NCI-H146 treated with DMSO at 0.1 percent for 48 hours (cell line): ENCODE results near the gene PPFIA4.

Experiments used
- DNase-seq: peaks from one replicate; lab custom pipeline; 2025; ENCODE audit not compliant: unreplicated experiment; lab: John Stamatoyannopoulos, UW

PPFIA4 gene

GRCh38 chr1:203099805-203100515, 73.7 kb downstream of the PPFIA4 start:
- DNase-seq = no peak

- no peak for DNase-seq
Measured at GRCh38 chr1:203100516-203100869, 74.2 kb downstream of the PPFIA4 start.

DNA sequence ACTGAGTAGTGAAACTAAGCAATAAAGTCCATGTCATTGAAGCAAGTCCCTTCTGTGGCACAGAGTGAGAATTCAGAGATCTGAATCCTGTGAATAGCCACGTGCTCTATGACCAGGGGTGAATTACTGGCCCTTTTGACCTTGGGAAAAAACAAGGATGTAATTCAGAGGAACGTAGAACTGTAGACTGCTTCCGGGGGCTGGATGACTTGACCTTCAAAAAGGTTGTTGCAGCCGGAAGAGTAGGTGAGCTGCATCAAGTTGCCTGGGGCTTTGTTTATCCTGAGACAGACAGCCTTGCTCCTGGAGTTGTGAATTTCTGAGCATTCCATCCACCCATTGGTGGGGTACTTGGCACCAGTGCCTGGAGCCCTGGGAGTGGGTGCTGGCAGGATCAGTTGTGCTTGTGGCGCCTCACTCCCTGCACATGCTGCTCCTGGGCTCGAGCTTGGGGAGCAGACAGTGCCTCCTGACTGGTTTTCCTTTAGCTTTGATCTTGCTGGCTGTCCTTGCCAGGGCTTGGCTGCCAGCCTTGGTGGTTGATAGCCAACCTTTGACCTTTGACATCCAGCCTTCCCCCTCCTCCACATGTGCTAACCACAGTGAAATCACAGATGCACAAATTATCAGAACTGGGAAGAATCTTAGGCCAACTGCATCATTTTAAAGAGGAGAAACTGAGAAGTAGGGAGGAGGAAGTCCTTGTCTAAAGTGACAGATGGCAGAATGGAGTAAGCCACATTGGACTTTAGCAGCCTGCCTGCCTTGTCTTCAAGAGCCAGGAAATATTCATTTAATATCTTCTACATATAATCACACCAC, 75.7 kb downstream of the PPFIA4 start:
- no peak for DNase-seq

DNA sequence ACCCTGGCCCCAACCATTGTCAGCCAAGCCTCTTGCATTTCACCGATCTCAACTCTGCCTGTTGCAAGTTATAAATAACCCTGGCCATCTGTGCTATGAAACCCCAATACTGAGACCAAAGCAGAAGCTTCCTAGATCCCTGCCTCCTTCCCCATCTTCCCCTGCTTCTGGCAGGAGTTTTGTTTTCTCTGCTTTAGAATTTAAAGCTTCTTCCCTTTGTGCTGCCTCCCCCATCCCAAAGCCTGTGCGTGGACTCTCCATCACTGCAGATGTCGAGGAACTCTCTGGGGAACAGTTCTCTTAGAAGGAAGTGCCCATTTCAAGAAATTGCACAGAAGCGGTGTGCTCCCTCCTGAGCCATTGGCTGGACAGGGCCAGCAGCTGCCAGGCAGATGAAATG, 76.9 kb downstream of the PPFIA4 start:
- DNase-seq = no peak

DNA sequence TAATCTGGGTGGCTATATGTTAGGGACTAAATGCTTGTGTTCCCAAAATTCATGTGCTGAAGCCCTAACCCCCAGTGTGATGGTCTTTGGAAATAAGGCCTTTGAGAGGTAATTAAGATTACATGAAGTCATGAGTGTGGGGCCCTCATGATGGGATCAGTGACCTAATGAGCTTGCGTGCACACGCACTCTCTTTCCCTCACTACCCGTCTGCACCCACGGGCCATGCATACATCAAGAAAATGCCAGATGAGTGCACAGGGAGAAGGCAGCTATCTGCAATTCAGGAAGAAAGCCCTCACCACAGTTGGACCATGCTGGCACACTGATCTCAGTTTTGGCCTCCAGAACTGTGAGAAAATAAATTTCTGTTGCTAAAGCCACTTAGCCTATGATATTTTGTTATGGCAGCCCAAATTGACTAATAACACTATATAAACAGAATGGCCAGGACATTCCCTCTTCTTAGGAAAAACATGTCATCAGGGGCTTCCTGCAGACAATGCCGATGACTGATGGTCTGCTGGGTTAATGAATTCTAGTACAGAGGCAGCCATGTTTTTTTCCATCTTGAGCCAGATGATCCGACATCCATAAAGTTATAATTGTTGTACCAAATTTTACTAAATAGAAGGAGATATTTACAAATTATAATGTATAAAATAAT, 77.7 kb downstream of the PPFIA4 start:
- no peak for DNase-seq

DNA sequence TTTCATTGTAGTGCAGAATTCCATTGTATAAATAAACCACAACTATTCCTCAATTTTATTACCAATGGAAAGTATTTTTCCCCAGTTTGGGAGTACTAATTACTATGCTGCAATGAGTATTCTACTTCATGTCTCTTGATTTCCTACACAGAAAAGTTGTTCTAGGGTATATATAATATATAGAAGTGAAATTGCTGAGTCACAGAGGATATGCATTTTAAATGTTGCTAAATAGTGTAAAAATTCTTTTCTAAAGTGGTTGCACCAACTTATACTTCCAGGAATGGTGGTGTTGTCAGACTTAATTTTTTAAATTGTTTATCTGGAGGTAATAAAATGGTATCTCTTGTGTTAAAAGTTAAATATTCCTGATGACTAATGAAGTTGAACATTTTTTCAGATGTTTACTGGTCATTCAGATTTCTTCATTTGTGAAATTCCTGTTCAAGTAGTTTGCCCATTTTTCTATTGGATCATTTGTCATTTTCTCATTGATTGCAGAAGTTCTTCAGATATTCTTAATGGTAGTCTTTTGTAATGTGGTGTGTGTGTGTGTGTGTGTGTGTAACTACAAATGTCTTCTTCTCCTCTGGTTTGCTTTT, 78.6 kb downstream of the PPFIA4 start:
- no peak for DNase-seq

DNA sequence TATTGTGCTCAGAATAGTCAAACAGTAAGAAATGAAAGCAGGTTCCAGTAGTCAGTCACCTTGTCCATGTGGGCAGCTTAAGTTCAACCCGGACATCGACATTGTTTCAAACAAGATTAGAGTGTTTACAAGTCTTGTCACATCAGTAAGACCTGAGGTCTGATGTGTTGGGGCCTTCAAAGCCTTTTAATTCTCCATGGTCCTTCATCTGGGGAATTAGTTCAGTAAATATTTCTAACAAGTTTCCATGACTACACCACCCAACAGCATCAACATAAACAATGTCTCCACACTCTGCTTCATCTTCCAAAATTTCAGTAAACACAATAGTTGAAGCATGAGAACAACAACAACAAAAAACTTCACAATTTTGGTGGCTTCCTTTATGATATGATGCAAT, 86.2 kb downstream of the PPFIA4 start:
- no peak for DNase-seq

DNA sequence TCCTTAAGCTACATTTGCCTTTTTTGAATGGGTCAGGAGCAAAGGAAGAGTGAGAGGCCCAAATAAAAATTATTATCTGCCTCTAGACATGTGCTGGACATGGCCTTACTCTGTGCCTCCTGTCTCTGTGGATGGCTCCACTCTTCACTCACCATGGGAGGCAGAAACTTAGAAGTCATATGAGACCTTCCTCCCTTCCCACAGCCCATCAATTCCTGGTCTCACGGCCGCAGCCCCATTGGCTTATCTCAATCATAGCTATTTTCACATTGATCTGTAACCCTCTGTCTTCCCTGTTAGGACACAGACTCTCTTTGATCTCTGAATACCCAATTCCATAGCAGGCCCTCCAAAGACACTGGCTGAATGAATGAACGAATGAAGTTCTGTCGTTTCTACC, 87.0 kb downstream of the PPFIA4 start:
- no peak for DNase-seq

DNA sequence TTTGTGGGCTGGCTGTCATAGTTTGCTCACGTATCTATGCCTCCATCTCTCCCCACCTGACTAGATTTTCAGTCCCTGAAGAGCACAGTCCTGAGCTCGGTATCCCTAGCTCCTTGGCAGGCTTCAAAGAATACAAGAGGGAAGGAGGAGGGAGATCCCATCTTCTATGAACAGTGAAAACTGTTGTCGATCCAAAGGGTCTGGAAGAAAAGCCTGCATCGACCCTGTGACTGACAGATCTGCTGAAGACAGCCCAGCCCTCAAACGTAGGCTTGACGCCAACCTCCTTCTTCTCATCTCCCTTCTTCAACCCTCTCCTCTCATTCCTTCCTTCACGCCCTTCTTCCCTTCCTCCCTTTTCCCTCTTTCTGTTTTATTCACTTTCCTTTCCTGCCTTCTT, 87.9 kb downstream of the PPFIA4 start:
- DNase-seq = no peak

DNA sequence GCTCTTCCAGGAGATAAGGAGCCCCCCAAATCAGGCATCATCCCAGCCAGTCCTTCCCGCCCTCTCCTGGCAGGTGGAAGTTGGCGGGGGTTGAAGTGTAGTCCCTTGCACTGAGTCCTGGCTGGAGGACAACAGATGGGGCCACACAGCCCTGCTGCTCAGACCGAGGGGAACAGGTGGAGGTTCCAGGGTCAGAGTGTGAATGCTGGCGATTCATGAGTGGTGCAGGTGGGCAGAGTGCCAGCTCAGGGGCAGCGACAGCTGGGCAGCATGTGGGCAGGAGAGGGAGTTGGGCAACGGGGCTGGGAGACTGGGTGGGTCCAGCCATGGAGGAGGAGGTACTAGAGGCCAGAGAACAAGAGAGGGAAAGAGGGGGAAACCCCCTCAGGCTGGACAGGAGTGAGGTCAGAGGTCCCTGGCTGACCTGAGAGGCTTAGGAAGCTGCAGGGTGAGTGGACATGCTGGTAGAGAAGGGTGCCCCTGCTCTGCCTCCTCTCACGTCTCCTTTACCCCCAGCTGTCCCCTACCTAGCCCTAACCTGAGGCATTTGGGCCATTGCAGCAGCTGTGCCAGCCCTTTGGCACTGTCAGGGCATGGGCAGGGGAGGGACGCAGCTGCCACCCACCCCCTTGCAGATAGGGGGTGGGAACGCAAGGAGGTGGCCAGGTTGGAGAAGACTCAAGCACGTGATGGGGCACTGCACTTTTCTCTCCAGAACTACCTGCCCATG, 90.0 kb downstream of the PPFIA4 start:
- no peak for DNase-seq

- DNase-seq = peak; percentile 65
Measured at GRCh38 chr1:203117611-203118575, 91.6 kb downstream of the PPFIA4 start.

DNA sequence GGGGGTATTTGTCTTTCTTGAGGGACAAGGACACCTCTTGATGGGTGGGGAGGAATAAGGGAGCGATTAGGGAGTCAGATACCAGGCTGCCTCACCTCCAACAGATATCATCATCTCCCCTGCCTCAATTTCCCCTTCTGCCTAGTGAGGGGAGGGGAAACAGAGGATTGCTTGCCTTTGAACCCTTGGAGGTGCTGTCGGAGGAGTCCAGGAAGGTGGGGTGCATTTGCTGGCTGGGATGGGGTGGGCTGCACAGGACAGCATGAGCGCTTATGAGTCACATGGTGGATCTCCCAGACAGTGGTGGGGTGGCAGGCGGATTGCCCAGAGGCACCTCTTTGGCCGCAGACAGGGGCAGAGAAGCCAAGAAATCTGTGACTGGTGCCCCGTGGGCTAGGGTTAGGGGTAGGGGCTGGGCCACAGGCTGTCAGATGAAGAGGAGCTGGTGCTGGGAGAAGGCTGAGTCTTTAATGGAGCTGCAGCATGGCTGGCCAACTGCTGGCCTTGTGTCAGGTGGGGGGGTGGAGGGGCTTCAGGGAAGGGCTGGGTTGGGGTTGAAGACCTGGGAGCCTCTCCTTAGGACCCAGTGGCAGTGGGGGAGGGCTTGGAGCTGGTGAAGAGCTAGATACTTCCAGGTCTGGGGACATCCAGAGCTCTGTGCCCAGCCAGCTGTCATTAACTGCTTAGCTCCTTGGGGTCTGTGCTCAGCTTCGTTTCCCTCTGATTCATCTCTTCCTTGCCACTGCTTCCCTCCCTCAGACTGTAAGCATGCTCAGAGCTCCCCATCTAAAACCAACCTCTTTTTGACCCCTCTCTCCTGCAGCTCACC, 94.2 kb downstream of the PPFIA4 start:
- no peak for DNase-seq

- no peak for DNase-seq
Measured at GRCh38 chr1:203121186-203122015, 95.1 kb downstream of the PPFIA4 start.

DNA sequence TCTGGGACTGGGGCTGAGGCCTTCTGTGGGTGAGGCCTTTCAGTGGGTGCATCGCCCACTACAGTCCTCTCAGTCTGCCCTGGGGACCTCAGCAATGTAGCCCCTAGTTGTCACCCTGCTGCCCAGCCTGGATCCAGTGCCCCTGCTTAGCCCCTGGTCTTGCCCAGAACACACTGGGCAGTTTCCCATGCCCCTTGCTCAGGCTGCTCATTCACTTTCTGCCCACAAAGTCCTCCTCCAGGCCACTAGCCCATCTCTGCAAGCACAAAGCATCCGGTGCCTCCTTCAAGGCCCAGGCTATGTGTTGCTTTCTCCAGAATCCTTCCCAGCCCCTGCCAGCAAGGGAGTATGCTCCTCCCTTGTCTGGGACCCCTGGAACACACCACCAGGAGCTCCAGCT, 95.9 kb downstream of the PPFIA4 start:
- DNase-seq = no peak

- DNase-seq = no peak
Measured at GRCh38 chr1:203124011-203124410, 97.7 kb downstream of the PPFIA4 start.

DNA sequence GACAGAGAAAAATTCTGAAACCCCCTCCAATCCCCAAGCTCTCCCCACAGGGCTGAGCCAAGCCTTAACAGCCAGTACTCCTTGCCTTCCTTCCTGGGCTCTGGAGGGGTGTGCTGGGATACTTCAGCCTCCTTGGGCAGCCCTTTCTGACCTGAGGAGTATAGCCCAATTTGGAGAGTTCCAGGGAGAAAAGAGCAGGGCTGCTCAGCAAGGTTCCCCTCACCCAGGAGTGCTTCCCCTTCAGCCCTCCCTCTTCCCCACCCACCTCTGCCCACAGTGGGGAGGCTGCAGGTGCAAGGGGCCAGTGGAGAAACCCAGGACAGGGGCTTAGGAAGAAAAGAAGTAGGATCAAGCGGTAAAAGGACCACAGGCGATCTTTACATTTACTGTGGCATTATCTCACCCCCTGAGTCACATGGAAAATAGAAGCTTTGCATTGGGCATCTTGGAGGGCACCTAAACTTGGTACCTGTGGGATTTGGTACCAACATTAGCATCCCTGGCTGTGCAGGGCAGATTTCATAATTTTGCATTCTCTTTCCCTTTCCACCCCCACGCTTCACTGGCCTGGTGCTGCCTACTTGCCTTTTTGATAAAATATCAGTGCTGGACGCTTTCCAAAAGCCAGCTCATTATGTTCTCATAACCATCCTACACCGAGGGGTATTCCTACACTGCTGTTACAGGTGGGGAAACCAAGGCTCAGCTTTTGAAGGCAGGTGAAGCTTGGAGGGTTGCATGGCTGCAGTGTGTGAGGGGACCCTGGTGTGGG, 98.4 kb downstream of the PPFIA4 start:
- no peak for DNase-seq

GRCh38 chr1:203126151-203126865, 100.0 kb downstream of the PPFIA4 start:
- no peak for DNase-seq
